ENCODE measurements around the gene SCN5A. TPM values are rescaled to one million over a fixed set of nuclear protein-coding genes. Genes with fewer than 3 reads are reported as not detected.

Gene SCN5A
- total and polyA plus RNA-seq, 2 donors (not counting 1 experiment from before 2014, with no cell fraction given) = 0.20 to 0.37 TPM

DNA sequence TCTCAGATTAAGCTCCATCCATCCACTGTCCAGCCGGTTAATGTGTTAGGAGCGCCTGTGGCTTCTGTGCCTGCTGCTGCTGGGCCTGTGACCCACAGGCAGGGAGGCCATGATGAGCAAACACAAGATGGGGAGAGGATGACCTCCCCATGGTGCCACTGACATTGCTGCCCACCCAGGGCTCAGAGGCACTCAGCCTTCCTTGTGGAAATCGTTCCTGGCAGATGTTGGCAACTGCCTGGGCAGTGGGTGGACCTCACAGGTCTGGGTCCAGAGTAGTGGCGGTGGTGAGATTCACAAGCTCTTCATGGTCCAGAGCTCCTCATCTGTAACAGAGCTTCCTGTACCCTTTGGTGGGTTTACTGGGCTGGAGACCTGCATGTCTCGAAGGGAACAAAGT lies 38.6 kb downstream of the SCN5A start:
- intact Hi-C loops (cut with micrococcal nuclease) = no loop called here
- H3K79me2 ChIP-seq (ENCODE audit: control insufficient read depth, insufficient read depth, low read length) = no peaks in the 10 kb centered on the region
- no peak overlapping the region for H3K9ac ChIP-seq (ENCODE audit: low read length)
- H3K4me2 ChIP-seq (replicated peaks; ENCODE audit: low read depth, low read length, poor library complexity, severe bottlenecking) = no peak overlapping the region
- no peaks in the 10 kb centered on the region for H3K27me3 ChIP-seq (replicated peaks in 1 of 4; ENCODE audit: control extremely low read depth in 1 of 4, control insufficient read depth in 3 of 4, insufficient read depth in 4 of 4, low read length in 3 of 4)
- H3K9me3 ChIP-seq (ENCODE audit: control extremely low read depth in 1 of 3, control insufficient read depth in 2 of 3, insufficient read depth in 1 of 3, low read length in 2 of 3) = no peaks in the 10 kb centered on the region
- H3K27ac ChIP-seq (ENCODE audit: low read length in 2 of 2) = no peak overlapping the region
- no peak for TF ChIP-seq EZH2 (IDR thresholded peaks at IDR 0.05; ENCODE audit: borderline replicate concordance, insufficient read depth, low read depth, low read length, poor library complexity, severe bottlenecking)
- TF ChIP-seq, protein P1, sequence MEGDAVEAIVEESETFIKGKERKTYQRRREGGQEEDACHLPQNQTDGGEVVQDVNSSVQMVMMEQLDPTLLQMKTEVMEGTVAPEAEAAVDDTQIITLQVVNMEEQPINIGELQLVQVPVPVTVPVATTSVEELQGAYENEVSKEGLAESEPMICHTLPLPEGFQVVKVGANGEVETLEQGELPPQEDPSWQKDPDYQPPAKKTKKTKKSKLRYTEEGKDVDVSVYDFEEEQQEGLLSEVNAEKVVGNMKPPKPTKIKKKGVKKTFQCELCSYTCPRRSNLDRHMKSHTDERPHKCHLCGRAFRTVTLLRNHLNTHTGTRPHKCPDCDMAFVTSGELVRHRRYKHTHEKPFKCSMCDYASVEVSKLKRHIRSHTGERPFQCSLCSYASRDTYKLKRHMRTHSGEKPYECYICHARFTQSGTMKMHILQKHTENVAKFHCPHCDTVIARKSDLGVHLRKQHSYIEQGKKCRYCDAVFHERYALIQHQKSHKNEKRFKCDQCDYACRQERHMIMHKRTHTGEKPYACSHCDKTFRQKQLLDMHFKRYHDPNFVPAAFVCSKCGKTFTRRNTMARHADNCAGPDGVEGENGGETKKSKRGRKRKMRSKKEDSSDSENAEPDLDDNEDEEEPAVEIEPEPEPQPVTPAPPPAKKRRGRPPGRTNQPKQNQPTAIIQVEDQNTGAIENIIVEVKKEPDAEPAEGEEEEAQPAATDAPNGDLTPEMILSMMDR (IDR thresholded peaks at IDR 0.05) = no peak
- H3K4me3 ChIP-seq (ENCODE audit: control extremely low read depth in 1 of 5, extremely low read depth in 1 of 5, insufficient read depth in 1 of 5, low read depth in 2 of 5, low read length in 4 of 5) = no peak overlapping the region
- Mint-ChIP-seq H3K9me3 (ENCODE audit: insufficient read depth) (no peaks in the 10 kb centered on the region), H3K4me1 (no peaks in the 10 kb centered on the region), H3K27me3 (no peaks in the 10 kb centered on the region), H3K27ac (no peak overlapping the region), H3K4me3 (no peak overlapping the region)
- ChIA-PET POLR2A (no interaction called here), CTCF (no interaction called here)
- H2AFZ ChIP-seq (ENCODE audit: insufficient read depth, low read depth, low read length, poor library complexity, severe bottlenecking) = no peak overlapping the region
- H3K4me1 ChIP-seq (ENCODE audit: control insufficient read depth in 2 of 2, insufficient read depth in 2 of 2, low read length in 2 of 2) = no peaks in the 10 kb centered on the region
- no peaks in the 10 kb centered on the region for H4K20me1 ChIP-seq (ENCODE audit: control insufficient read depth, insufficient read depth, low read length, poor library complexity, severe bottlenecking)
- WGBS (ENCODE audit: insufficient coverage) = 91% methylated on average over 5 of the region's 5 CpGs
- DNase-seq (no peak), ATAC-seq (ENCODE audit: low read depth) (no peak)
- H3K36me3 ChIP-seq (replicated peaks in 1 of 2; ENCODE audit: control extremely low read depth in 1 of 2, control insufficient read depth in 1 of 2, extremely low read depth in 1 of 2, insufficient read depth in 2 of 2, low read length in 1 of 2) = no peaks in the 10 kb centered on the region

DNA sequence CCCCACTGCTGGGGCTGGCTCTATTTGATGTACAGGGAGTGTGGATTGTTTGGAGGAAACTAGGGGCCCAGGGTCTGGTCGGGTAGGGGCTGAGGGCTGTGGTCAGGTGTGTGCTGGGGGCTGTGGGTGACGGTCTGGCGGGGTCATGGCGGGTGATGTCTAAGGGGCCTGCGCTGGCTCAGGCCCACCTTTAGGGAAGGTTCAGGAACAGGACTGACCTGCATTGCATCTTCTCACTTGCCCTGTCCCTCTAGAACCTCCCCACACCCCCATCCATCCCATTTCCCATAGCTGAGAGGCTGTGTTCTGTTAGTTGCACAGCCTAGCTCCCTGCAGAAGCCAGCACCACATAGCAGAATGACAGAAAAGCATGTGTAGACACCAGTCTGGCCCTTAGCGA lies 39.1 kb downstream of the SCN5A start:
- H3K9me3 Mint-ChIP-seq (ENCODE audit: insufficient read depth) = no peaks in the 10 kb centered on the region
- Histone ChIP-seq H3K9ac (ENCODE audit: low read length) (no peak overlapping the region), H4K20me1 (ENCODE audit: control insufficient read depth, insufficient read depth, low read length, poor library complexity, severe bottlenecking) (no peaks in the 10 kb centered on the region), H3K4me3 (ENCODE audit: control extremely low read depth in 1 of 5, extremely low read depth in 1 of 5, insufficient read depth in 1 of 5, low read depth in 2 of 5, low read length in 4 of 5) (no peak overlapping the region), H3K4me1 (ENCODE audit: control insufficient read depth in 2 of 2, insufficient read depth in 2 of 2, low read length in 2 of 2) (no peaks in the 10 kb centered on the region), H3K9me3 (ENCODE audit: control extremely low read depth in 1 of 3, control insufficient read depth in 2 of 3, insufficient read depth in 1 of 3, low read length in 2 of 3) (no peaks in the 10 kb centered on the region), H3K27me3 (replicated peaks in 1 of 4; ENCODE audit: control extremely low read depth in 1 of 4, control insufficient read depth in 3 of 4, insufficient read depth in 4 of 4, low read length in 3 of 4) (no peaks in the 10 kb centered on the region), H2AFZ (ENCODE audit: insufficient read depth, low read depth, low read length, poor library complexity, severe bottlenecking) (no peak overlapping the region), H3K79me2 (ENCODE audit: control insufficient read depth, insufficient read depth, low read length) (no peaks in the 10 kb centered on the region), H3K27ac (ENCODE audit: low read length in 2 of 2) (no peak overlapping the region), H3K36me3 (replicated peaks in 1 of 2; ENCODE audit: control extremely low read depth in 1 of 2, control insufficient read depth in 1 of 2, extremely low read depth in 1 of 2, insufficient read depth in 2 of 2, low read length in 1 of 2) (no peaks in the 10 kb centered on the region), H3K4me2 (replicated peaks; ENCODE audit: low read depth, low read length, poor library complexity, severe bottlenecking) (no peak overlapping the region)
- intact Hi-C loops (cut with micrococcal nuclease) = no loop called here
- no peak overlapping the region for H3K4me3 Mint-ChIP-seq
- WGBS (ENCODE audit: insufficient coverage) = 81% methylated on average over 3 of the region's 6 CpGs
- ChIA-PET CTCF (no interaction called here), POLR2A (no interaction called here)
- no peak overlapping the region for H3K27ac Mint-ChIP-seq
- TF ChIP-seq EZH2 (IDR thresholded peaks at IDR 0.05; ENCODE audit: borderline replicate concordance, insufficient read depth, low read depth, low read length, poor library complexity, severe bottlenecking) = no peak
- TF ChIP-seq, protein P1 (IDR thresholded peaks at IDR 0.05) = no peak
- DNase-seq (no peak), ATAC-seq (ENCODE audit: low read depth) (no peak)
- H3K27me3 Mint-ChIP-seq = no peaks in the 10 kb centered on the region
- H3K4me1 Mint-ChIP-seq = no peaks in the 10 kb centered on the region
